Measurements from ENCODE around the gene PTPRN2.

GRCh38 chr7:157722137-157723060, 865.2 kb downstream of the PTPRN2 start:
- TF ChIP-seq CTCF (IDR thresholded peaks at IDR 0.05) (no peak), POLR2A (IDR thresholded peaks at IDR 0.05) (no peak), POLR2AphosphoS5 (IDR thresholded peaks at IDR 0.05) (no peak)
